GM15510 (cell line): ENCODE data around the gene POU3F2.

Experiments used
- POLR2A ChIP-seq: IDR thresholded peaks from 3 replicates; pipeline ENCODE4 v1.6.1; 2011; ENCODE audit warnings: borderline replicate concordance; ENCODE audit not compliant: insufficient read length; ENCODE audit errors: extremely low read depth

The POU3F2 gene

DNA sequence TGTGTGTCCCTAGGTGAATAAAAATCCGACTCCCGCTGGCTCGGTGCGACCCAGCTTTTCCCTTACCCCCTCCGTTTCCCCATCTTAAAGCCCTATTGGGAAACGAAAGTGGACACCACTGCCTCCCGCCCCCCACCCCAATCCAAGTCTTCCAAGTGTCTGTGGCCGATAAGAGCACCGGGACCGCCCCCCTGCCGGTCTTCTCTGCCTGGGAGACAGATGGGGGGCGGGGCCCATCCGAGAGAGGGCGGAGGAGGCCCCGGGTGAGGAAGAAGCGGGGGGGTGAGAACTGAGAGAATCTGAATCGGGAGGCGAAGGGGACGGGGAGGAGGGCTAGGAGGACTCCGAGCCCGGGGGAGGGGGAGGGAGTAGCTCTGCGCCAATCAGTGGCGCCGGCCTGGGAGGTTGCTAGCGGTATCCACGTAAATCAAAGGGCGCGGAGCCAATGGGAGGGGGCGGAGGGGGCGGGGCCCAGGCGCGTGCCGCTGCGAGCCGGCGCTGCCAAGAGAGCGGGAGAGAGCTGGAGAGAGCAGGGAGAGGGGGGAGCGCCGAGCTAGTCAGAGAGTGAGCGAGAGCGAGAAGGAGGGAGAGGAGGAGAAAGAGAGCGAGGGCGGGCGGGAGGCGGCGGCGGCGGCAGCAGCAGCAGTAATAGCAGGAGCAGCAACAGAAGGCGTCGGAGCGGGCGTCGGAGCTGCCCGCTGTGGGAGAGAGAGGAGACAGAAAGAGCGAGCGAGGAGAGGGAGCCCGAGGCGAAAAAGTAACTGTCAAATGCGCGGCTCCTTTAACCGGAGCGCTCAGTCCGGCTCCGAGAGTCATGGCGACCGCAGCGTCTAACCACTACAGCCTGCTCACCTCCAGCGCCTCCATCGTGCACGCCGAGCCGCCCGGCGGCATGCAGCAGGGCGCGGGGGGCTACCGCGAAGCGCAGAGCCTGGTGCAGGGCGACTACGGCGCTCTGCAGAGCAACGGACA lies at the start of gene POU3F2:
Gene POU3F2 (plus strand): TSS at position 515 of the 972 bp plus-strand sequence. CDS start 300 bp downstream, at position 815.
- no peak for TF ChIP-seq POLR2A

- TF ChIP-seq POLR2A: no peak
Measured at GRCh38 chr6:98787435-98787834, 46.9 kb upstream of the POU3F2 start.

DNA sequence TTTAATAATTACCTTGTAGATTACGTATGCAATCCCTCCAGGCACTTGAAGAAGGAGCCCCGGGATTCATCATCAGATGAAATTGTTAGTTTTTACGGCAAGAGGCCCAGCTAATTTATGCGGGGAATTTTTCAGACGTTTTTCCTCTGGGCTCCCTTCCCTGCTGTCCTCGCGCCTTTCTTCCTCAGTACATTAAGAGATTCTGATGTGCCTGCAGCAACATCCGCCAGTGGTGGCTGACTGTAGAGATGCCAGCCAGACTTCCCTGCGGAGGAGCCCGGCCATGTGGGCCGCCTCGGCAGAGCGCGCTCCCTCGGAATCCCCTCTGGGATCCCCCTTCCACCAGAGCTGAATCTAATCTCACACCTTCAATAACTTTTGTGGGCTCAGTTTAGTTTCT lies 46.4 kb upstream of the POU3F2 start:
- no peak for TF ChIP-seq POLR2A

GRCh38 chr6:98794307-98794842 lies 40.0 kb upstream of the POU3F2 start:
- TF ChIP-seq POLR2A: no peak

DNA sequence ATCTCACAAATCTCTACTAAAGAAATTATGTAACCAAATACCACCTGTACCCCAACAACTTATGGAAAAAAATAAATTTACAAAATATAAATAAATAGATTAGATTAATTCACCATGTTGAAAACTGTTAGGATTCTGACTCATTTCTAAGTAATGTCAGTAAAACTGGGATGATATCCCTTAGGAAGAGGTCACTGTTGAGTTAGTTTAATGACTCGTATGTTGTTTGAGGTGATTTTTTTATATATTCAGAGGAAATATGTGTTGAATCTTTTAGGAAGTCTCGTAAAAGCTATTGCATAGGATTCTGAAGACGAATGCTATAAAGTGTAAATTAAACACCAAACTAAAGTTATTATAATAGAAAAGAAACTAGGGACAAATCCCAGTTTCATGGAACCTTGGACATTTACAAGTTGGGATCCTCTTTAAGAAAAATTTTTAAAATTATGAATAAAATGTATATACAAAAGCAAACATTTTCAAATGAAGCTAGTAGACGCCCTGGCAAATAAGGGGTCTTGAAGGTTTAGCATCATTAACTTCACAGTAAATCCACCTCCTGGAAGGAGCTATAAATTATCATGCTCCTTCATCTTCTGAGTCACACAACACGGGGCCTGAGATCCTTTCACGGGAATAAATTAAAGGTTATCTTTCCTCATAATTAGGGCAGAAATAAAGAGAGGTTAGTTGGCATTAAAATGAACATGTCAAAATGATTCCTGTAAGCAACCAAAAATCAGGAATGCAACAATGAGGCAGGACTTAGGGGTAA lies 37.0 kb upstream of the POU3F2 start:
- TF ChIP-seq POLR2A: no peak

- no peak for TF ChIP-seq POLR2A
Measured at GRCh38 chr6:98800866-98801265, 33.5 kb upstream of the POU3F2 start.

- no peak for TF ChIP-seq POLR2A
Measured at GRCh38 chr6:98808541-98809210, 25.7 kb upstream of the POU3F2 start.

- TF ChIP-seq POLR2A: no peak
Measured at GRCh38 chr6:98812220-98812619, 22.2 kb upstream of the POU3F2 start.

GRCh38 chr6:98816799-98817198 lies 17.6 kb upstream of the POU3F2 start:
- no peak for TF ChIP-seq POLR2A

GRCh38 chr6:98821756-98822405 lies 12.5 kb upstream of the POU3F2 start:
- no peak for TF ChIP-seq POLR2A

DNA sequence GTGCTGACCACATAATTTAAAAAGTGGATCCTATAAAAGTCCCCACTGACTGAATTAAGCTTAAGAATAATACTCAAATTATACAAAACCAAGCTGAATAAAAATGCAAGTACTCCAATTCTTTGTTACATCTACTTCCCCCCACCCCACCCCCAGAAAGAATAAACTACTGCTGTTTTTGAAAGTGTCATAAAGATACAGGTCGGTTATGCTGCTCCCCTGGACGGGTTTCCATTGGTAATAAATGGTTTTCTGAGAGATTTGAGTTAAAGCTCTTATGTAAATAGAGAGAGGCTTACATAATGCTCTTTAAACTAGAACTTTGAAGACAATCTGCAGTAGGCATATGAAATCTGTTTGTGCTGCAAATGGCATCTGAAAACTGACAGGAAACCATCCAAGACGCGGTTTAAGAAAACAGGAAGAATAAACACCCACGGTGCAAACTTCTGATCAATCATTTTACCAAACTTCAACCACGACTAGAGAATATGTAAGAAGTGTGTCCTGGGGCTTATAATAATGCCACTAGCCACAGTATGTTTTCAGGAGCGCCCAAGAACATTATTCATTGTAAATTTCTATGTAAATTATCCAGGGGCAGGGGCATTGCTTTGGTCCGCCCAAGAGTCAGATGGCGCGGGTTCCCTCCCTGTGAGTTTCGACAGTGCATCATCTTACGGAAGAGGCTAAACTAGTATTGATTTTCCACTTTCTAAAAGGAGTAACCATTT lies 10.8 kb upstream of the POU3F2 start:
- TF ChIP-seq POLR2A: no peak

DNA sequence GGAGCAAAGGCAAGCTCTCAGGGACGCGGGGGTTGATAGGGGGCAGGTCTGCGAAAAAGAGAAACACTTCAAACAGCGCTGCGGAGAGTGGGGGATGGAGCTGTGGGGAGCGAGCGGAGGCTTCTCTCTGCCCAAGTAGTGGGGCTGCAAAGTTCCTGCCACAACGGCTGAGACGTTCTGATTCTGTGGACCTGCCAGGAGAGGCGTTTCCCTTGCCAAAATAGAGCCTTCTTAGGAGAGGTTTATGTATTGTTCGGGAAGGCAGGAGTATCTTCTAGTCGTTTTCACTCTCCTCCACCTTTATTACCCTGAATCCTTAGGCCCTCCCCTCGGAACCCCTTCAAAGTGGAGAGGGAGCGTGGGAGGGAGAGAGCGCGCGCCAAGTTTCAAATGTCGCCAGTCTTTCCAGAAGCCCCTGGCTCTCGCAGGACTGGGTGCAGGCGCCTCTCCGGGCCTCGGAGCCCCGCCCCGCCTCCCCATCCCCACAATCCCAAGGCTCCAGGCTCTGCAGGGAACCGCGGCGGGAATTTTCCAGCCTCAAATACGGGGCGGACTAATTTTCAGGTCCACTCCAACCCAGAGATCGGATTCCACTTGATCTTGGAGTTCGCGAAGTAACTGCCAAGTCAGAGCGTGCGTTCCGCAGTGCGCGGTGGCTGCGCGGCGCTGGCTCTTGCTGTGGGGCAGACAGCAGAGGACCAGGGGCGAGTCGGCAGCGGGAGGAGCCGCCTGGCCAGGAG lies 10.0 kb upstream of the POU3F2 start:
- TF ChIP-seq POLR2A: no peak
